ENCODE data around the gene ADSS2.

Gene ADSS2

DNA sequence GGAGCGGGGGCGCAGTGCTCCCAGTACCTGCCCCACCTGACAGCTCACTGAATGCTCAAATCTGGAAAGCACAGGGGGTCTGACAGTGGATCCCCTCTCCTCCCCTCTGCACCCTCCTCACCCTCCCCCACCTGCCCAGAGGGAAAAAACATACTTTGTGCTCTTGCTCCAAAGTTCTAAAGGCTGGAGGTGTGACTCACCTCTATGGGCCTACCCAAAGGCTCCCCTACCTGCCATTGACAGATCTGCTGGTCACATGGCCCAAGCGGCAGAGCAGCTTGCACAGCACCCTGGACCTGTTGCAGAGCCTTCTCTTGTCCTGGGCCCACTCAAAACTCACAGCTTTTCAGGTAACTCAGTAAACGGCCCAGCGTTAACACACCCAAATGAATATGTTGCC lies 55.7 kb downstream of the ADSS2 start:
- Histone ChIP-seq H3K4me2 (ENCODE audit: low read length) (no peak overlapping the region), H3K9ac (no peak overlapping the region), H3K4me1 (no peaks in the 10 kb centered on the region), H3K27ac (no peak overlapping the region), H3K9me3 (ENCODE audit: control insufficient read depth, low read length) (no peaks in the 10 kb centered on the region), H3K4me3 (ENCODE audit: low read depth, low read length) (no peak overlapping the region), H2AFZ (no peak overlapping the region), H3K79me2 (no peaks in the 10 kb centered on the region), H3K27me3 (ENCODE audit: control insufficient read depth, insufficient read depth, low read length) (no peaks in the 10 kb centered on the region), H3K36me3 (ENCODE audit: control insufficient read depth, insufficient read depth, low read length) (no peaks in the 10 kb centered on the region)
- TF ChIP-seq, protein P1, sequence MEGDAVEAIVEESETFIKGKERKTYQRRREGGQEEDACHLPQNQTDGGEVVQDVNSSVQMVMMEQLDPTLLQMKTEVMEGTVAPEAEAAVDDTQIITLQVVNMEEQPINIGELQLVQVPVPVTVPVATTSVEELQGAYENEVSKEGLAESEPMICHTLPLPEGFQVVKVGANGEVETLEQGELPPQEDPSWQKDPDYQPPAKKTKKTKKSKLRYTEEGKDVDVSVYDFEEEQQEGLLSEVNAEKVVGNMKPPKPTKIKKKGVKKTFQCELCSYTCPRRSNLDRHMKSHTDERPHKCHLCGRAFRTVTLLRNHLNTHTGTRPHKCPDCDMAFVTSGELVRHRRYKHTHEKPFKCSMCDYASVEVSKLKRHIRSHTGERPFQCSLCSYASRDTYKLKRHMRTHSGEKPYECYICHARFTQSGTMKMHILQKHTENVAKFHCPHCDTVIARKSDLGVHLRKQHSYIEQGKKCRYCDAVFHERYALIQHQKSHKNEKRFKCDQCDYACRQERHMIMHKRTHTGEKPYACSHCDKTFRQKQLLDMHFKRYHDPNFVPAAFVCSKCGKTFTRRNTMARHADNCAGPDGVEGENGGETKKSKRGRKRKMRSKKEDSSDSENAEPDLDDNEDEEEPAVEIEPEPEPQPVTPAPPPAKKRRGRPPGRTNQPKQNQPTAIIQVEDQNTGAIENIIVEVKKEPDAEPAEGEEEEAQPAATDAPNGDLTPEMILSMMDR (IDR thresholded peaks at IDR 0.05): no peak

DNA sequence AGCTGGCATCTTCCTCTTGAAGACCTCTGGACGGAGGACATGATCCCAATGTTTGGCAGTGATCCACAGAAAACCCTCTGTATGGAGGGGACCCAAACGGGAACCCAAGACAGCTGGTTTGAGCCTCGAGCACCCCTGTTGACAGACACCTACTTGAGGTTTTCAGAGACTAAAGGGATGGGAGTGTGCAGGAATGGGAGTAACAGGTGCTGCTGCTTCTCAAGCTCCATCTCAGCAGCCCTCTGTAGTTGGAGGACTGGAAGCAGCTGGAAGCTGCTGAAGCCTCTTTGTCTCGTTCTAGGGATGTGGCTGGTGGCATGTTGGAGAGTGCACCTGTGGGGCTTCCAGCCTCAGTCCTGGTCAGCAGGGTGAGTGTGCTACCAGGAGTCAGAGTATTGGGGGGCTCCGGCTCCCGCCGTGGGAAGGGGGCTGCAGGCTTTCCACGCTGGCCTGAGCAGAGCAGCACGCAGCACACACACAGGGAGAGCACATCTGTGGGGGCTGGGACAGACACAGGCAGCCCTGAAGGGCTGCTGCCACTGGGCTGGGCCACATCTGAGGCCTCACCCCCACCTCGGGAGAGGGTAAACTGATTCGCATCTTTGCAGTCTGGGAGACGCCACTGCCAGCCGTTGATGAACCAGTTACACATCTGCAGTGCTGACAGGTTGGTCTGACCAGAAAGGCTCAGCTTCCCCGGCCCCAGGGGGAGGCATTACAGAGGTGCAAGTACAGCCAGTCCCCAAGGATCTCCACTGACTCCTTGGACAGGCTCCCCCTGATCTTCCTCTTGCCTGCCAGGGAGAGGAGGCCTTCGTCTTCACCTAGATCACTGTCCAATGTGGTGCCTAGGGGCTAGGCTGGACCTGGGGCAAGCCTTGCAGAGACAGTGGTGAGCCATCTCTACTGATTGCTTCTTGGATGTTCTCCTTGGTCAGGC lies 56.6 kb downstream of the ADSS2 start:
- H3K4me3 ChIP-seq (ENCODE audit: low read depth, low read length): no peak overlapping the region
- H3K4me2 ChIP-seq (ENCODE audit: low read length): no peak overlapping the region
- H2AFZ ChIP-seq: no peak overlapping the region
- H3K36me3 ChIP-seq (ENCODE audit: control insufficient read depth, insufficient read depth, low read length): no peaks in the 10 kb centered on the region
- H3K9ac ChIP-seq: no peak overlapping the region
- no peaks in the 10 kb centered on the region for H3K4me1 ChIP-seq
- H3K27ac ChIP-seq: no peak overlapping the region
- TF ChIP-seq, protein P1 (IDR thresholded peaks at IDR 0.05): no peak
- no peaks in the 10 kb centered on the region for H3K27me3 ChIP-seq (ENCODE audit: control insufficient read depth, insufficient read depth, low read length)
- H3K9me3 ChIP-seq (ENCODE audit: control insufficient read depth, low read length): no peaks in the 10 kb centered on the region
- no peaks in the 10 kb centered on the region for H3K79me2 ChIP-seq

DNA sequence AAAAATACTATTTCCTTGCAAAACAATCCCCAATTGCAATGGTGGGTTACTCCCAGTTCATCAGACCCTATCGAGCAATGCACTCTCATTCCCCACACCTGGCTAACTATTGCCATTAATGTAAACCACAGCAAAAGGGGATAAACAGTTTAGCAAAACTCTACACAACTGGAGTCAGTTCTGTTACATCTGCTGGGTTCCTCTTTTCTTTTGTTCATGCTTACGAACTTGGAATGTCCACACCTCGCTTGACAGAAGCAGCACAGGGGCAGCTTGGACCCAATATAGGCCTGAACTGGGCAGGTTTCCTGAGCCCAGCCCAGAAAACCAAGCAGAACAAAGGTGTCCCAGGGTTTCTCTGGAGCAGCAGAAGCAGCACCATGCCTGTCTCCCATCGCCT lies 57.4 kb downstream of the ADSS2 start:
- Histone ChIP-seq H3K9me3 (ENCODE audit: control insufficient read depth, low read length) (no peaks in the 10 kb centered on the region), H3K36me3 (ENCODE audit: control insufficient read depth, insufficient read depth, low read length) (no peaks in the 10 kb centered on the region), H2AFZ (no peak overlapping the region), H3K9ac (no peak overlapping the region), H3K27me3 (ENCODE audit: control insufficient read depth, insufficient read depth, low read length) (no peaks in the 10 kb centered on the region), H3K4me2 (ENCODE audit: low read length) (no peak overlapping the region), H3K27ac (no peak overlapping the region), H3K4me3 (ENCODE audit: low read depth, low read length) (no peak overlapping the region), H3K79me2 (no peaks in the 10 kb centered on the region), H3K4me1 (no peaks in the 10 kb centered on the region)
- TF ChIP-seq, protein P1 (IDR thresholded peaks at IDR 0.05): no peak

DNA sequence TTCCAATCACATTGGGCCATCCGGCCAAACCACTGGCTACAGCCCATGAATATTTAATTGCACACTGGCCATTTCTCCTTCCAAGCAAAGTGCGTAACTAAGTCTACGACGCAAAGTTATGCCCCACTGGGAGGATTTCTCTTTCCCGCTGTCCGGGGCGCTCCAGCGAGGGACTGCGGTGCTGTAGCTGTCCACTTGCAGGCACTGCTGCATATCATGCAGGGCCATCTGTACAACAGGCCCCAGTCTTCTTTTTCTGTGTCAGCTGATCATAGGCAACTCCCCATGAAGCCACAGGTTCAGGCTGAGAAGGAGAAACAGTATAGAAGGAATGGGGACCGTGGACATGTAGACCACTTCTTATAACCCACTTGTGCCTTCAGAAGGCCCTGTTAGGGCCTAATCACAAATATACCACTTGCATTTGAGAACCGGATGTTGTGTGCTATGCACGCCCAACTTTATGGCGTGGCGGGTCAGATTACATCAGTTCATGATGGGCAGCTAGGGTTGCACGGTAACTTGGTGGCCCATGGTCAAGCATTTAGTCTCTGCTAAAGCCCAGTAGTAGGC lies 58.0 kb downstream of the ADSS2 start:
- H3K36me3 ChIP-seq (ENCODE audit: control insufficient read depth, insufficient read depth, low read length): no peaks in the 10 kb centered on the region
- no peak overlapping the region for H2AFZ ChIP-seq
- H3K9ac ChIP-seq: no peak overlapping the region
- H3K4me1 ChIP-seq: no peaks in the 10 kb centered on the region
- no peaks in the 10 kb centered on the region for H3K27me3 ChIP-seq (ENCODE audit: control insufficient read depth, insufficient read depth, low read length)
- H3K4me2 ChIP-seq (ENCODE audit: low read length): no peak overlapping the region
- TF ChIP-seq, protein P1 (IDR thresholded peaks at IDR 0.05): no peak
- H3K27ac ChIP-seq: no peak overlapping the region
- H3K79me2 ChIP-seq: no peaks in the 10 kb centered on the region
- H3K9me3 ChIP-seq (ENCODE audit: control insufficient read depth, low read length): no peaks in the 10 kb centered on the region
- no peak overlapping the region for H3K4me3 ChIP-seq (ENCODE audit: low read depth, low read length)

All from parathyroid adenoma (tissue), 2 donors.